A673 (cell line): ENCODE measurements around the gene NFATC1. TPM values are rescaled to one million over a fixed set of nuclear protein-coding genes. Genes with fewer than 3 reads are reported as not detected.

Experiments used
- BruUV-seq: library from RNA; stranded (reverse); fragments of 400-500 nt; replicated peaks from 2 replicates; lab custom pipeline; 2021; lab: Mats Ljungman, UMichigan
- CTCF ChIA-PET: fragments of 300-600 bp; sonication (Branson Sonifier 250); formaldehyde crosslinking; loops from one replicate; lab custom pipeline; 2022; ENCODE audit warnings: antibody characterized with exemption; lab: Charles Lee
- POLR2A ChIA-PET: fragments of 300-600 bp; sonication (Branson Sonifier 250); formaldehyde crosslinking; loops from one replicate; lab custom pipeline; 2022; ENCODE audit warnings: antibody characterized with exemption; ENCODE audit not compliant: low non-redundant PET; lab: Charles Lee
- DNase-seq: peaks from one replicate; pipeline ENCODE4 v3.0.0-alpha.2; 2015; ENCODE audit warnings: low spot score
- H3K27ac ChIP-seq: fragments of 200-600 bp; sonication (generic); 2 replicates; pipeline ENCODE4 v1.5.1; 2016; ENCODE audit warnings: mixed run types, low read depth, mild to moderate bottlenecking, mixed read lengths, antibody characterized with exemption, low read length; ENCODE audit not compliant: poor library complexity, severe bottlenecking
- H3K27me3 ChIP-seq: fragments of 200-600 bp; sonication (generic); replicated peaks from 2 replicates; pipeline ENCODE4 v1.6.1; 2017; ENCODE audit warnings: mixed run types, low read depth, mild to moderate bottlenecking, mixed read lengths, antibody characterized with exemption, low read length; ENCODE audit not compliant: insufficient read depth, poor library complexity
- H3K36me3 ChIP-seq: fragments of 200-600 bp; sonication (generic); 2 replicates; pipeline ENCODE4 v1.6.1; 2016; ENCODE audit warnings: mixed run types, mild to moderate bottlenecking, mixed read lengths, antibody characterized with exemption, low read length; ENCODE audit not compliant: insufficient read depth, poor library complexity, severe bottlenecking
- H3K4me1 ChIP-seq: fragments of 200-600 bp; sonication (generic); 2 replicates; pipeline ENCODE4 v1.6.1; 2017; ENCODE audit warnings: mixed run types, mild to moderate bottlenecking, mixed read lengths, antibody characterized with exemption, low read length; ENCODE audit not compliant: insufficient read depth, poor library complexity, severe bottlenecking
- H3K4me3 ChIP-seq: fragments of 200-600 bp; sonication (generic); 2 replicates; pipeline ENCODE4 v1.5.1; 2016; ENCODE audit warnings: low read depth, mixed run types, mild to moderate bottlenecking, mixed read lengths, low read length; ENCODE audit not compliant: poor library complexity, severe bottlenecking
- H3K9me3 ChIP-seq: fragments of 200-600 bp; sonication (generic); 2 replicates; pipeline ENCODE4 v1.6.1; 2016; ENCODE audit warnings: mixed run types, low read depth, mild to moderate bottlenecking, mixed read lengths, antibody characterized with exemption, low read length; ENCODE audit not compliant: poor library complexity, severe bottlenecking
- CTCF ChIP-seq: fragments of 300-800, 200-600 bp; sonication (generic); conservative IDR thresholded peaks from 2 replicates; pipeline ENCODE4 v1.5.1; 2017; ENCODE audit warnings: low read depth, mild to moderate bottlenecking, antibody characterized with exemption, low read length, moderate library complexity, mixed read lengths
- EZH2 ChIP-seq: fragments of 200-600 bp; sonication (generic); IDR thresholded peaks from 2 replicates; pipeline ENCODE4 v1.6.1; 2017; ENCODE audit warnings: borderline replicate concordance, low read depth, mild to moderate bottlenecking, mixed read lengths, antibody characterized with exemption, low read length; ENCODE audit not compliant: poor library complexity, severe bottlenecking
- intact Hi-C: fragments of 100-400 bp; cut with micrococcal nuclease; formaldehyde crosslinking; loops from one replicate; pipeline ENCODE4 v1.10.0; 2022; ENCODE audit not compliant: unreplicated experiment
- total RNA-seq: library from RNA; stranded (reverse); gene quantifications from 2 replicates; pipeline ENCODE4 v1.2.3, GENCODE V29; 2021

Gene NFATC1
- total RNA-seq, 1 experiment from 2014 or later: 10.4 TPM

GRCh38 chr18:79446931-79447330, 51.2 kb downstream of the NFATC1 start:
- ChIA-PET POLR2A (no interaction called here), CTCF (no interaction called here)
- DNase-seq: no peak
- no TSS peak for BruUV-seq
- Histone ChIP-seq H3K4me1 (peaks cover 5% of the 10 kb centered on the region), H3K4me3 (no peak overlapping the region), H3K9me3 (no peaks in the 10 kb centered on the region), H3K27me3 (no peaks in the 10 kb centered on the region), H3K27ac (no peak overlapping the region), H3K36me3 (no peaks in the 10 kb centered on the region)
- no peak for TF ChIP-seq CTCF
- no peak for TF ChIP-seq EZH2
- intact Hi-C loops: no loop called here

GRCh38 chr18:79447703-79448367, 52.1 kb downstream of the NFATC1 start:
- no peaks in the 10 kb centered on the region for H3K4me1 ChIP-seq
- CTCF ChIA-PET: no interaction called here
- BruUV-seq: no TSS peak
- no peaks in the 10 kb centered on the region for H3K36me3 ChIP-seq
- H3K9me3 ChIP-seq: no peaks in the 10 kb centered on the region
- no peak for TF ChIP-seq CTCF
- no peak for TF ChIP-seq EZH2
- H3K27ac ChIP-seq: no peak overlapping the region
- POLR2A ChIA-PET: no interaction called here
- intact Hi-C loops: no loop called here
- DNase-seq: no peak
- H3K27me3 ChIP-seq: no peaks in the 10 kb centered on the region
- no peak overlapping the region for H3K4me3 ChIP-seq

GRCh38 chr18:79448621-79449020, 52.9 kb downstream of the NFATC1 start:
- Histone ChIP-seq H3K27me3 (no peaks in the 10 kb centered on the region), H3K9me3 (no peaks in the 10 kb centered on the region), H3K27ac (no peak overlapping the region), H3K4me1 (no peaks in the 10 kb centered on the region), H3K4me3 (no peak overlapping the region), H3K36me3 (no peaks in the 10 kb centered on the region)
- ChIA-PET CTCF (no interaction called here), POLR2A (no interaction called here)
- no peak for DNase-seq
- no TSS peak for BruUV-seq
- intact Hi-C loops: no loop called here
- TF ChIP-seq CTCF (no peak), EZH2 (no peak)
